KMS-11 (cell line): ENCODE measurements around the gene FCER1A.

ENCODE experiments used
- H2AFZ ChIP-seq: fragments of 200-600 bp; sonication (generic); 2 replicates; pipeline ENCODE4 v1.6.1; 2016; ENCODE audit warnings: antibody characterized with exemption, mixed run types, low read depth
- H3K27ac ChIP-seq: fragments of 200-600 bp; sonication (generic); 2 replicates; pipeline ENCODE4 v1.6.1; 2016; ENCODE audit warnings: mild to moderate bottlenecking, mixed run types
- H3K27me3 ChIP-seq: fragments of 200-600 bp; sonication (generic); 2 replicates; pipeline ENCODE4 v1.6.1; 2017; ENCODE audit warnings: mild to moderate bottlenecking, low read depth, mixed run types, moderate library complexity; ENCODE audit not compliant: insufficient read depth
- H3K36me3 ChIP-seq: fragments of 200-600 bp; sonication (generic); 2 replicates; pipeline ENCODE4 v1.6.1; 2017; ENCODE audit warnings: mild to moderate bottlenecking, mixed run types; ENCODE audit not compliant: insufficient read depth
- H3K4me1 ChIP-seq: fragments of 200-600 bp; sonication (generic); 2 replicates; pipeline ENCODE4 v1.6.1; 2016; ENCODE audit warnings: mild to moderate bottlenecking, low read depth, mixed run types; ENCODE audit not compliant: poor library complexity, severe bottlenecking
- H3K4me2 ChIP-seq: fragments of 200-600 bp; sonication (generic); 2 replicates; pipeline ENCODE4 v1.7.0; 2016; ENCODE audit warnings: mild to moderate bottlenecking, mixed run types
- H3K4me3 ChIP-seq: fragments of 200-600 bp; sonication (generic); IDR thresholded peaks from 2 replicates; pipeline ENCODE4 v1.6.1; 2017; ENCODE audit warnings: low read depth, low read length, mixed read lengths; ENCODE audit not compliant: insufficient read depth
- H3K79me2 ChIP-seq: fragments of 200-600 bp; sonication (generic); 2 replicates; pipeline ENCODE4 v1.6.1; 2016; ENCODE audit warnings: low read depth, mixed run types; ENCODE audit not compliant: insufficient read depth
- H3K9ac ChIP-seq: fragments of 200-600 bp; sonication (generic); 2 replicates; pipeline ENCODE4 v1.6.1; 2016; ENCODE audit warnings: mild to moderate bottlenecking, mixed run types
- H4K20me1 ChIP-seq: fragments of 200-600 bp; sonication (generic); 2 replicates; pipeline ENCODE4 v1.6.1; 2016; ENCODE audit warnings: mild to moderate bottlenecking, mixed run types; ENCODE audit not compliant: insufficient read depth
- TF ChIP-seq, protein P1 (sequence below): fragments of 200-600 bp; sonication (generic); conservative IDR thresholded peaks from 2 replicates; pipeline ENCODE4 v1.6.1; 2017; ENCODE audit warnings: low read depth, mild to moderate bottlenecking, antibody characterized with exemption, low read length, moderate library complexity, mixed read lengths

FCER1A gene

GRCh38 chr1:159302095-159302494, at the start of gene FCER1A:
TSS of gene FCER1A (plus strand) at chr1:159302336. CDS start at chr1:159302365, 29 bp downstream.
- no peaks in the 10 kb centered on the region for H3K27me3 ChIP-seq
- no peak within 1 kb of the TSS for H3K4me2 ChIP-seq
- no peak within 1 kb of the TSS for H3K27ac ChIP-seq
- TF ChIP-seq, protein P1, sequence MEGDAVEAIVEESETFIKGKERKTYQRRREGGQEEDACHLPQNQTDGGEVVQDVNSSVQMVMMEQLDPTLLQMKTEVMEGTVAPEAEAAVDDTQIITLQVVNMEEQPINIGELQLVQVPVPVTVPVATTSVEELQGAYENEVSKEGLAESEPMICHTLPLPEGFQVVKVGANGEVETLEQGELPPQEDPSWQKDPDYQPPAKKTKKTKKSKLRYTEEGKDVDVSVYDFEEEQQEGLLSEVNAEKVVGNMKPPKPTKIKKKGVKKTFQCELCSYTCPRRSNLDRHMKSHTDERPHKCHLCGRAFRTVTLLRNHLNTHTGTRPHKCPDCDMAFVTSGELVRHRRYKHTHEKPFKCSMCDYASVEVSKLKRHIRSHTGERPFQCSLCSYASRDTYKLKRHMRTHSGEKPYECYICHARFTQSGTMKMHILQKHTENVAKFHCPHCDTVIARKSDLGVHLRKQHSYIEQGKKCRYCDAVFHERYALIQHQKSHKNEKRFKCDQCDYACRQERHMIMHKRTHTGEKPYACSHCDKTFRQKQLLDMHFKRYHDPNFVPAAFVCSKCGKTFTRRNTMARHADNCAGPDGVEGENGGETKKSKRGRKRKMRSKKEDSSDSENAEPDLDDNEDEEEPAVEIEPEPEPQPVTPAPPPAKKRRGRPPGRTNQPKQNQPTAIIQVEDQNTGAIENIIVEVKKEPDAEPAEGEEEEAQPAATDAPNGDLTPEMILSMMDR: no peak
- H4K20me1 ChIP-seq: no peaks in the 10 kb centered on the region
- H3K4me1 ChIP-seq: no peaks in the 10 kb centered on the region
- H3K36me3 ChIP-seq: no peaks in the 10 kb centered on the region
- H2AFZ ChIP-seq: no peak within 1 kb of the TSS
- no peak within 1 kb of the TSS for H3K4me3 ChIP-seq
- H3K9ac ChIP-seq: no peak within 1 kb of the TSS
- no peaks in the 10 kb centered on the region for H3K79me2 ChIP-seq

GRCh38 chr1:159261311-159261710, 40.8 kb upstream of the FCER1A start:
- TF ChIP-seq, protein P1: no peak
- no peak overlapping the region for H3K9ac ChIP-seq
- no peaks in the 10 kb centered on the region for H3K4me1 ChIP-seq
- H3K27me3 ChIP-seq: no peaks in the 10 kb centered on the region
- no peak overlapping the region for H3K27ac ChIP-seq
- no peak overlapping the region for H2AFZ ChIP-seq
- no peak overlapping the region for H3K4me3 ChIP-seq
- H3K79me2 ChIP-seq: no peaks in the 10 kb centered on the region
- no peaks in the 10 kb centered on the region for H4K20me1 ChIP-seq
- H3K4me2 ChIP-seq: no peak overlapping the region
- no peaks in the 10 kb centered on the region for H3K36me3 ChIP-seq

DNA sequence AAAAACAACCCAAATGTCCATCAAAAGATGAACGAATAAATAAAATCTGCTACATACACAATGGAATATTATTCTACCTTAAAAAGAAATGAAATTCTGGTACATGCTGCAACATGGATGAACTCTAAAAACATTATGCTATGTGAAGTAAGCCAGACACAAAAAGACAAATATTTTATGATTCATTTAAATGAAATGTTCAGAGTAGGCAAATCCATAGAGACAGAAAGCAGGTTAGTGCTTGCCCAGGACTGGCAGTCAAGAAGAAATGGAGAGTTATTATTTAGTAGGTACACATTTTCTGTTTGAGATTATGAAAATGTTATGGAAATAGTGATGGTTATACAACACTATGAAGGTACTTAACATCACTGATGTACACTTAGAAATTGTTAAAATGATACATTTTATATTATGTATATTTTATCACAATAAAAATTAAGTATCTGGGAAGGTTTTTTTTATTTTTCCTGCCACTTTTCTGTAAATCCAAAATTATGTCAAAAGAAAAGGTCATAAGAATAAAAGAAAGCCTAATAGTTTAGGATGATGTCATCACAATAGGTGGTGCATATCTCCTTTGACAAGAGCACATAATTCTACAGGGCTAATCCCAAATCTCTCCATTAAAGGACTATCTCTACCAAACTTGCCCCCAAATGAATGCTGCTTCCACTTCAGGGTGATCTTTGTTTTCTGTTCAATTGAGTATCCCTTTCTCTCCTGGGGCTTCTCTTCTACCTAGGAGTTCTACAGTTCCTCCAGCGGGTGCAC, 40.2 kb upstream of the FCER1A start:
- no peak overlapping the region for H3K4me2 ChIP-seq
- H3K27me3 ChIP-seq: no peaks in the 10 kb centered on the region
- no peaks in the 10 kb centered on the region for H4K20me1 ChIP-seq
- H3K9ac ChIP-seq: no peak overlapping the region
- H3K4me1 ChIP-seq: no peaks in the 10 kb centered on the region
- H3K4me3 ChIP-seq: no peak overlapping the region
- no peak overlapping the region for H2AFZ ChIP-seq
- no peaks in the 10 kb centered on the region for H3K79me2 ChIP-seq
- H3K27ac ChIP-seq: no peak overlapping the region
- TF ChIP-seq, protein P1: no peak
- no peaks in the 10 kb centered on the region for H3K36me3 ChIP-seq

- Histone ChIP-seq H4K20me1 (no peaks in the 10 kb centered on the region), H3K9ac (no peak overlapping the region), H2AFZ (no peak overlapping the region), H3K36me3 (no peaks in the 10 kb centered on the region), H3K27ac (no peak overlapping the region), H3K27me3 (no peaks in the 10 kb centered on the region), H3K4me3 (no peak overlapping the region), H3K79me2 (no peaks in the 10 kb centered on the region), H3K4me1 (no peaks in the 10 kb centered on the region), H3K4me2 (no peak overlapping the region)
- TF ChIP-seq, protein P1: no peak
Measured at GRCh38 chr1:159266832-159267231, 35.3 kb upstream of the FCER1A start.
